GM10266 (cell line): ENCODE results near the gene TRMU.

Source experiments
- DNase-seq: peaks from one replicate; pipeline ENCODE4 v3.0.0; 2012; ENCODE audit errors: extremely low spot score
- TF ChIP-seq, protein P1 (sequence below): IDR thresholded peaks from 2 replicates; pipeline ENCODE4 v1.5.1; 2012; ENCODE audit warnings: mild to moderate bottlenecking, low read depth; ENCODE audit not compliant: control insufficient read depth, insufficient read depth; ENCODE audit errors: missing control alignments

Gene TRMU

DNA sequence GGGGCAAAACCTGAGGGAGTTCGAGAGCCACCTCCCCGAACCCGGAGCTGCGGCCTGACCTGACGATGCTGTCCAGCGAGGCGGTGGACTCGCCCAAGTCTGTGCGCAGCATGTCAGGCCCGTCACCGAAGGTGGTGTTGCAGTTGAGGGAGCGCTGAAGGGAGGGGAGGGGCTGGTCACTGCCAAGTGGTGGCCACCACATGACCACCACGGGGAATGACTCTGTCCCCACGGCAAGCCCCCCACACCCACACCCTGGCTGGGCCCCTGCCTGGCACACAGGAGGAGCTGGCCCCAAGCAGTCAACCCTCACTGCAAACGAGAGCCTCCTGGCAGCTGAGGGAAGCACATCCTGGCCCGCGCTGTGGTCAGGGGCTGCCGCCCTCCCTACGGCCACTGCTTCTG lies 30.8 kb downstream of the TRMU start:
- DNase-seq, result no peak
- TF ChIP-seq, protein P1, sequence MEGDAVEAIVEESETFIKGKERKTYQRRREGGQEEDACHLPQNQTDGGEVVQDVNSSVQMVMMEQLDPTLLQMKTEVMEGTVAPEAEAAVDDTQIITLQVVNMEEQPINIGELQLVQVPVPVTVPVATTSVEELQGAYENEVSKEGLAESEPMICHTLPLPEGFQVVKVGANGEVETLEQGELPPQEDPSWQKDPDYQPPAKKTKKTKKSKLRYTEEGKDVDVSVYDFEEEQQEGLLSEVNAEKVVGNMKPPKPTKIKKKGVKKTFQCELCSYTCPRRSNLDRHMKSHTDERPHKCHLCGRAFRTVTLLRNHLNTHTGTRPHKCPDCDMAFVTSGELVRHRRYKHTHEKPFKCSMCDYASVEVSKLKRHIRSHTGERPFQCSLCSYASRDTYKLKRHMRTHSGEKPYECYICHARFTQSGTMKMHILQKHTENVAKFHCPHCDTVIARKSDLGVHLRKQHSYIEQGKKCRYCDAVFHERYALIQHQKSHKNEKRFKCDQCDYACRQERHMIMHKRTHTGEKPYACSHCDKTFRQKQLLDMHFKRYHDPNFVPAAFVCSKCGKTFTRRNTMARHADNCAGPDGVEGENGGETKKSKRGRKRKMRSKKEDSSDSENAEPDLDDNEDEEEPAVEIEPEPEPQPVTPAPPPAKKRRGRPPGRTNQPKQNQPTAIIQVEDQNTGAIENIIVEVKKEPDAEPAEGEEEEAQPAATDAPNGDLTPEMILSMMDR, result no peak

DNA sequence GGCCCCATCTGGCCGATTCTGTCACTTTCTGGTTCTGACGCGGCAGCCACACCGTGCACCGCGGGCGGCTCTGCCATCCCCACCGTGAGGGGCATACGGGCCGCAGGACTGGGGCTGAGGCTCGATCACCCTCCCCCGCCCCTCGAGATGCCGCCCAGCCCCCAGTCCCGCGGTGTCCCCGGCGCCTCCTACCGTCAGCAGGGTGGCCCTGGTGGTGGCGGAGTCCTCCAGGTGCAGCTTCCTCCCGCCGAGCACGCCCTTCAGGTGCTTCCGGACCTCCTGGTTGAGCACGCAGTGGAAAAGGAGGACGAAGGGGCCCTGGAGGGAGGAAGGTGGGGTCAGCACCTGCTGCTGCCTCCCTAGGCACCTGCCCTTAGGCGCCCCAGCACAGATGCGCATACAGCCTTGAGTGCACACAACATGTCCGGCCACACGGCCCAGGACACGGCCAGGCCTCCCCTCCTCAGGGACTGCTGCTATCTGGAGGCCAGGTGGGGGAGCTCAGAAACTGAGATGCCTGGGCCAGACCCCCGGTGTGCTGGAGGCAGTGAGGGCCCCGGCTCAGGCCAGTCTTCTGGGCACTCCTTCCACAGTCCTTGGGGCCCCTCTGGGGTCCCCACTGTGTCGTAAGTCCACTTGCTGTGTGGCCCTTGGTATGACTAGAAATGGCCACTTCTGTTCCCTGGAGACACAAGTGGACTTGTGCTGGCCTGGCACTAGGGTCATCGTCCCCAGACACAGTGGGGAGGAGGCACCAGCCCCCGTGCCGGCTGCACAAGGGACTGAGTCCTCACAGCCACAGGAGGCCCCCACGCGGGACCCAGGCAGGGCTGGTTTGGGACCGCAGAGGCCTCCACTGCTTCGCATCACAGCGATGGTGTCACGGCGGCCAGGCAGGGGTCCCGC lies 31.5 kb downstream of the TRMU start:
- TF ChIP-seq, protein P1, result no peak
- no peak for DNase-seq

DNA sequence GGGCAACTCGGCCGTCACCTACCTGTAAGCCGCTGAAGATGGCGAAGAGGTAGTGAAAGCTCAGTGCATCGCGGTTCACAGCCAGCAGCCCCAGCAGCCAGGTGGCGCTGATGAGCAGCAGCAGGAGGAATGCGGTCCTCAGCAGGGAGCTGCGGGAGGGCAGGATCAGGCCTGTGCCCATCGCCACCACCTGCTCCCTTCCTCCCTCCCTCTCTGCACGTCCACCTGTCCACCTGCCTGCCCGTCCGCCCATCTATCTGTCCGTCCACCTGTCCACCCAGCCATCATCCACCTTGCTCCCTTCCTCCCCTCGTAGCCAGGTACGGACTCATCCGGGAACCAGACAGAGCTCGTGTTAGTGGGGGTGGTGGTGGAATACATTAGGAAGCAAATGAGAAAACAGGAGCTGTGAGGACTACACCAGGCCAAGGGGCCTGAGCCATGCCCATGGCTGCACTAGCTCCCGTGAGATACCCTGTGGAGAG lies 32.2 kb downstream of the TRMU start:
- TF ChIP-seq, protein P1, result peak; percentile 99
- peak; percentile 90 for DNase-seq

DNA sequence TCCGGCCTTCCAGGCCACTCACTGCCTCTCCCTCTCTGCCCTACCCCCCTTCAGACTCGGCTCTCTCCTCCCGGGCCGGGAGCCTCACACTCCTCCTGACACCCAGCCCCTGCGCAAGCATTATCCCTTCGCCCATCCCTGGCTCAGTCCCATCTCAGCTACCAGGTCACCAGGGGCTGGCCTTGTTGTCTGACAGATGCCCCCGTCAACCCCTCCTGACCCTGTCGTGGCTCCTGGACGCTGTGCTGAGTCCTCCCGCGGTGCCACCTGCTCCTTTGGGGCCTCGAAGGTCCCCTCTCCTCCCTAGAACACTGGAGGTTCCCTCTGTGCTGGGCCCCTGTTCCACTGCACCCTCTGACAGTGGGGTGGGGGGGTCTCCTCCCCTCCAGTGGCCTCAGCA lies 32.9 kb downstream of the TRMU start:
- DNase-seq, result no peak
- TF ChIP-seq, protein P1, result no peak

DNA sequence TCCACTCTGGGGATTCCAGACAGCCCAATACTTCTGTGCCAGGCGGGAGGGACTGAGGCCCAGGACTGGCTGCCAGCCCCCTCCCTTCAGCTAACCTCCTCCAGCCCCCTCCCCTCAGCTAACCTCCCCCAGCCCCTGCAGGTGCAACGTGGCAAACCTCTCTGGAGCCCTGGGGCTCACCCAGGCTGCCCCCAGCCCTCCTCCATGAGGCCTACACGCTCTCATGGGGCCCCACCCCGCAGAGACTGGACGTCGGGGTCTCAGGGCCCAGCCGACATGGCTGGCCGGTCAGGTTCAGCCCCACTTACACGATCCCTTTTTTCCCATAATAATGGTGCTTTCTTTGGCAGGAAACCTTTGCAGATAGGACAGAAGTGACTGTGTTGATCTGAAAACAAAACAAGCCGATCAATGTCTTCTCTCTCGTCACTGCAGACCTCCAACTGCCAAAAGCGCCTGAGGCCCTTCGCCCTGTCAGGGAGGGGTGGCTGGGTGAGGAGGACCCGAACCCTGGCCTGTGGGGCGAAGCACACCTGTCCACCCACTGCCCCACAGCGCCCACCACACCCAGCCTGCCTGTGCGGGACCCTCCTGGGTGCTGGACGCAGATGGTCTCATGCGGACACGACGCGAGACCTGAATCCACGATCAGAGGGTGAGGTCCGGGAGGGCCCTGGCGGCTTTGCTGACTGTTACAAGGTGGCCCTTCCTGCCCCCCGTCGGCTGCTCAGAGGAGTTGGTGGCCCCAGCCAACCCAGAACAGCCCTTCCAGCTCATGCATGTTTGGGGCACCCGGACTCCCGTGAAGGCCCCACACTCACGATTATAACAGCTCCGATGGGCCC lies 33.6 kb downstream of the TRMU start:
- DNase-seq, result no peak
- TF ChIP-seq, protein P1, result no peak

DNA sequence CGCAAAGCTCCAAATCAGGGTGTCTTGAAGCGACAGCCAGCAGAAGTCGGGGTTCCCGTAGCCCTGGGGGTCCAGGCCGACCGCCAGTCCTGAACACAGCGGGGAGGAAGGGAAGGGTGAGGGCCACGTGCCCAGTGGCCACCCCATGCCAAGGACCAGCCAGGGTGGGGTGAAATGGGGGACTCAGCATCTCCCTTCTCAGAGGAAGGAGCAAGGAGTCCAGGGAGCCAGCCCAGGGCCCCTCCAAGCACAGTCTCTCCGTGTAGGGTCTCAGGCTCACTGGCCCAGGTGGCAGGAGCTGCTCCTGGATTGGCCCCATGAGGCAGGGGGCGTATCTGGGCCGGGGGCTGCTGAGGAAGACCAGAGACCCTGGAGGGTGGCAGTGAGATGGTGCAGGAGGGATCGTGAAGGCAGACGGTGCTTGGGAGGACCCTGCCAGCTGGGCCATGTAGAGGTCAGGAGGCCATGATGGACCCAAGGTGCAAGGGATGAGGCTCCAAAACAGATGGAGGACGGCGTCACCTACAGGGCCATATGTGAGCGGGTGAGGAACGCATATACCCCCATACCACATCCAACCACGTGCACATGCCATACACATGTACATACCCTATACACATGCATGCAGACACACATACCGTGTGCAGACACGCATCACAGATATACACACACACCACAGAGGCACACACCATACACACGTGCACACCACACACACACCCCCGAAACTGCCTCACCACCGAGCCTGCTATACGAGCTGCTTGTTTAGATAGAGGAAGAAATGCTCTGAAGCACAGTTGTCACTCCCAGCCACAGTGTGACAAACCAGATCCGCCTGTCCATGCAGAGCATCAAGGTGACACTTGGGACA lies 34.4 kb downstream of the TRMU start:
- TF ChIP-seq, protein P1, result no peak
- DNase-seq, result no peak
